GM19240 (cell line): ENCODE results near the gene BTRC.
"Not testable (repeated sequence)": the region's sequence is repeated elsewhere in the genome, so short reads cannot be mapped to it uniquely, and the experiment has no call there.

Experiments
- DNase-seq: peaks from one replicate; pipeline ENCODE4 v3.0.0; 2011; ENCODE audit warnings: low spot score; ENCODE audit not compliant: insufficient read length

BTRC gene

GRCh38 chr10:101579516-101579870 is 225.5 kb downstream of the BTRC start:
- DNase-seq: no peak

DNA sequence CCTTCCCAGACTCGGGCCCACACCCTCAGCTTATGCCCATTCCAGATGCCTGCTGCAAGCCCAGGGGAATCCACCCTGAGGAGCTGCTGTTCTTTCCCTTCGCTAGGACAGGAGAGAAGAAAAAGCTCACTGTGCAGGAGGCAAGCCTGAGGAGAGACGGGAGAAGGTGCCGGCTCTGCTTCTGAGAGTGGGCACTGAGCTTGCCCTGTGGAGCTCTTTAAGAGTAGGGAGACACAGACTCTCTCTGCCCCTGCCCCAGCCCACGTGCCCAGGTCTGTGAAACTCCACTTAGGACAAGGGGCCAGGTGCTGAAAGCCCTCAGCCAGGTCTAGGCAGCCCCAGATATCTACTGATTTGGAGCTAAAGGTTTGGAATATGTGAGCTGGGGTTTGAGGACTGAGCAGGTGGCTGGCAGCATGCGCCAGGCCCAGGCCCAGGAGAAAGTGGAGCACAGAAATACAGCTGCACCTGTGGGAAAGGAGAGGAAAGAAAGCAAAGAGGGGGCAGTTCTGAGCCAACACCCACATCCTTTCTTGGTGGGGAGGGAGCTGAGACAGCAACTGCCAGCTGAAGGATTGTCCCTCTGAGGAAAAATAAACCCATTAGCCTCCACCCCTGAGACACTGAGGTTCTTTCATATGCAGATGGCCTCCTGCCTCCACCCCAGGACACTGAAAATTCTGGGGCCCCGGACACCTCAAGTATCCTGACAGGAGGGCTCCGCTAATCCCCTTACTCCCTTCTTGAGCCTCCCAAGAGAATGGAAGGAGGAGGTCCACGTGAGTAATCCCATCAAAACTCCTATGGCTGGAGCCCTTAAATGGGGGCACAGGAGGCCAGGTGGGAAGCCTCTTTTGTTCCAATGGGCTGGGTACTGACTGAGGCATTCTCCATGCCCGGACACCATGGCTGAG is 226.8 kb downstream of the BTRC start:
- DNase-seq: no peak

DNA sequence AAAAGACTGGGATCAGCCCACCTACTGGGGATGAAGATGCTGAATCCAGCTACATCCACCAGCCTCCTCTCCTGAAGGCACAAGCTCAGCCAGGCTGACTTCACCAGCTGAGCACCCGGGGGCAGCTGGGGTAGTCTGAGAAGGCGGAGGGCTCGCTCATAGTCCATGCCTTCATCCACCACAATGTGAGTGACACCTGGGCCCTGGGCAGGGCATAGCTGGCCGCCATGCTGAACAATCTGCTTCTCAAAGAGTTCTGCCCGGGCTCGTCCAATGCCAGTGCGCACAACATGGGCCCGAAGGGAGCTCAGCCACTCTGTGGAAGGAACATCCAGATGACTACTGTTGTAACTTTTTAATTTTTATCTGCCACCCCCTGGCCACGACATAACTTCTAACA is 231.9 kb downstream of the BTRC start:
- no peak for DNase-seq

DNA sequence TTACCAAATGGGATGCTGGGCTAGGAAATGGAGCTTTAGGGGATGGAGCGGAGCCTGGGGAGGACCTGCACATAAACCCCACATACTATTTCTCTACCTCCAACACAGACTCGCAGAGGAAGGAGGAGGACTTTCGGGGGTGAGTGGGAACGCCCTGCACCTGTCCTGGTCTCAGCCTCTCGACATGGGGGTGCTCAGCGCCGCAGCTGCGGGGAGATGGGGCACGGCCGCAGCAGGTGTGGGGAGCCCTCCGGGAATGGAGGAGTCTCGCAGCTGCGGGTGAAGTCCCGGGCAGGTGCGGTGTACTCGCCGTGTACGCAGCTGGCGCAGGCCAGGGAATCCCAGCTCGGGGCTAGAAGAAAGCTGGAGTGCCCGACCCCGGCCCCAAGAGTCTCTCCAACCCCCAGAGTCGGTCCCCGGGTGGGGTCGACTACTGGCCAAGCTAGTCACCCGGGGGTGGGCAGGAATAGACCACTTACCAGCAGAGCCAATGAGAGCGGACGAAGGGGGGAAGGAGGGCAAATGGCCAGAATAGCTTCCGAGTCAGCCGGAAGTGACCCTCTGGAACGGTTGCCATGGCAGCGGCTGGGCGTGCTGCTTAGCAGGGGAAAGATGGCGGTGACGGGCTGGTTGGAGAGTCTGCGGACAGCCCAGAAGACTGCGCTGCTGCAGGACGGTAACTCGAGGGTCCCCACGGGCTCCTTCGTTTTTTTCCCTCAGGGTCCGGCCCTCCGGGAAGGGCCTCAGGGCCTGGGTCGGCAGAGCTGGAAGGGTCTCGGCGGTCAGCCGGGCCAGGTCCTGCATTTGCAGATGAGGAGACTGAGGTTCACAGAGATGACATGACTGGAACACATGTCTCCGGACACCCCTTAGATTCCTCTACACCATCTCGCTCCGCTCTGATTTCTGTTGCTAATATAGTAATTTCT is 234.0 kb downstream of the BTRC start, which contains the start of the genes DPCD and POLL:
Gene DPCD (plus strand): TSS at position 597 of the 929 bp plus-strand sequence. CDS start 16 bp downstream, at position 613.
Gene POLL (minus strand): TSS at position 533 of the 929 bp plus-strand sequence. CDS start 897 bp downstream, outside the sequence.
- DNase-seq: peak; percentile 99

- DNase-seq: no peak
These were observed 234.9 kb downstream of the BTRC start for GRCh38 chr10:101588879-101589278.

DNA sequence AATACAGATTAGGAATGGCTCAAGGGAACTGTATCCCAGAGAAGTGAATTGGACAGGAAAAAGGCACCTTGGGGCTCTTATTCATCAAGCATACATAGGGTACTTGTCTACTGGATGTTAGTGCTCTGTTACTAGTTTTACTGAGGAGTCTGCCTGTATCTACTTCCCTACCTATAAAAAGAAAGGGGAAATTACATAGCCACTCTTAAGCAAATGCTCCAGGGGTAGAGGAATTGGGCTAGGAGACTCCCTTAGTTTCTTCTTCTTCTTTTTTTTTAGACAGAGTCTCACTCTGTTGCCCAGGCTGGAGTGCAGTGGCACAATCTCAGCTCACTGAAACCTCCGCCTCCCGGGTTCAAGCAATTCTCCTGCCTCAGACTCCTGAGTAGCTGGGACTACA is 239.4 kb downstream of the BTRC start:
- not testable (repeated sequence) for DNase-seq

DNA sequence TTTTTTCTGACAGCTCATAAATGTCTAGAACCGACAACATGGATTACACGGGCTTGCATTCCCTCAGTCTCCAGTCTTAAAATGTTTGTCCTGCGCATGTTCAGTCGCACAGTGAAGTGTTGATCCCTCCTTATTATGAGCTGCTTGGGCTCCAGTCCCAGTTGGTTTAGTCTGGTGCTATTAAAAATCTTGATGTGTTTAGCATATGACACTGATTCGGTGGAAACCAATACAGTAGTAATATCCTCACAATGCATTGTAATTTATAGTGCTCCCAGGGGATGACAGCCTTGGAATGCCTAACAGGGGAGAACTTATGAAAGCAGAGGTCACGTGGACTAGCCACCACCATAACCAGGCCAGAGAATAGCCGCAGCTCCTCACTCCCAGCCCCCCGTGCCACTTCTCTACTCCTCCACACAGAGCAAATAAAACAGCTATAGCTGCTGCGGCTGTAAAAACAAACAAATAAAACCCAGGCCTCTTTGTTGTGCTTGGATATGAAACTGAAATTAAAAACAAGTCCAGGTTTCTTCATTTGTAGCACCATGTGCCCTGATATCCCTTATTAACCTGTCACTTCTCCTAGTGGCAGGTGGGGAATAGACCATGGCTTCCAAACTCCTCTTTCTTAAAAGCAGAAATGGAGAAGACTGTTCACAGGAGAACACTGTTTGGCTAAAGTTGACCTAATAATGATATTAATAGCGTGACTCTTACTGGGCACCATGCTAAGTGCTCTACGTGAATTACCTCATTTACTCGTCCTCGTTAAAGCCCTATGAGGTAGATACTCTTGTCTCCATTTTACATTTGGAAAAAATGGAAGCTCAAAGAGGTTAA is 241.8 kb downstream of the BTRC start:
- DNase-seq: no peak

GRCh38 chr10:101597091-101597900 is 243.3 kb downstream of the BTRC start:
- DNase-seq: no peak

- DNase-seq: no peak
These were observed 247.6 kb downstream of the BTRC start for GRCh38 chr10:101601541-101601940.

- DNase-seq: peak; percentile 57
These were observed 248.9 kb downstream of the BTRC start for GRCh38 chr10:101602761-101603398.
